Bronchial epithelial cell (primary cell): ENCODE results near the gene LZTS2. TPM values are rescaled to one million over a fixed set of nuclear protein-coding genes. Genes with fewer than 3 reads are reported as not detected.

Experiments used
- DNase-seq: peaks from one replicate; pipeline ENCODE4 v3.0.0-alpha.2; 2010; ENCODE audit warnings: low read depth
- FAIRE-seq: peaks from 2 replicates; lab custom pipeline; 2011; peaks lifted over from hg19 to GRCh38; lab: Jason Lieb, UNC
- H3K27me3 ChIP-seq: 2 replicates; pipeline ENCODE4 v1.5.1; 2011; ENCODE audit warnings: low read length; ENCODE audit not compliant: control insufficient read depth, insufficient read depth
- H3K36me3 ChIP-seq: 2 replicates; pipeline ENCODE4 v1.5.1; 2011; ENCODE audit warnings: low read length; ENCODE audit not compliant: control insufficient read depth, insufficient read depth
- H3K4me3 ChIP-seq: 2 replicates; pipeline ENCODE4 v1.5.1; 2011; ENCODE audit warnings: mild to moderate bottlenecking, low read depth, low read length, control low read depth
- CTCF ChIP-seq: IDR thresholded peaks from 2 replicates; pipeline ENCODE4 v1.5.1; 2011; ENCODE audit warnings: mild to moderate bottlenecking, moderate library complexity, low read length, control low read depth, inconsistent platforms; ENCODE audit not compliant: insufficient read depth, severe bottlenecking
- total RNA-seq: library from RNA; depleted of rRNA; stranded (reverse); fragments of >200 nt; gene quantifications from 2 replicates; pipeline ENCODE4 v1.2.1, GENCODE V29; 2014

LZTS2 gene, protein sequence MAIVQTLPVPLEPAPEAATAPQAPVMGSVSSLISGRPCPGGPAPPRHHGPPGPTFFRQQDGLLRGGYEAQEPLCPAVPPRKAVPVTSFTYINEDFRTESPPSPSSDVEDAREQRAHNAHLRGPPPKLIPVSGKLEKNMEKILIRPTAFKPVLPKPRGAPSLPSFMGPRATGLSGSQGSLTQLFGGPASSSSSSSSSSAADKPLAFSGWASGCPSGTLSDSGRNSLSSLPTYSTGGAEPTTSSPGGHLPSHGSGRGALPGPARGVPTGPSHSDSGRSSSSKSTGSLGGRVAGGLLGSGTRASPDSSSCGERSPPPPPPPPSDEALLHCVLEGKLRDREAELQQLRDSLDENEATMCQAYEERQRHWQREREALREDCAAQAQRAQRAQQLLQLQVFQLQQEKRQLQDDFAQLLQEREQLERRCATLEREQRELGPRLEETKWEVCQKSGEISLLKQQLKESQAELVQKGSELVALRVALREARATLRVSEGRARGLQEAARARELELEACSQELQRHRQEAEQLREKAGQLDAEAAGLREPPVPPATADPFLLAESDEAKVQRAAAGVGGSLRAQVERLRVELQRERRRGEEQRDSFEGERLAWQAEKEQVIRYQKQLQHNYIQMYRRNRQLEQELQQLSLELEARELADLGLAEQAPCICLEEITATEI
- total RNA-seq, result 30.0 and 36.5 TPM in 2 replicates

- peak within 1 kb of the TSS; percentile 97 for H3K4me3 ChIP-seq
- H3K27me3 ChIP-seq, result no peaks in the 10 kb centered on the region
- peaks cover 13% of the 10 kb centered on the region for H3K36me3 ChIP-seq
- DNase-seq, result no peak
- no peak for FAIRE-seq
- no peak for TF ChIP-seq CTCF
Measured at GRCh38 chr10:100999742-101000126, at the start of gene LZTS2. Gene LZTS2, plus strand, starts transcription at chr10:100999808. Its CDS starts 2,731 bp downstream, at chr10:101002539.

DNA sequence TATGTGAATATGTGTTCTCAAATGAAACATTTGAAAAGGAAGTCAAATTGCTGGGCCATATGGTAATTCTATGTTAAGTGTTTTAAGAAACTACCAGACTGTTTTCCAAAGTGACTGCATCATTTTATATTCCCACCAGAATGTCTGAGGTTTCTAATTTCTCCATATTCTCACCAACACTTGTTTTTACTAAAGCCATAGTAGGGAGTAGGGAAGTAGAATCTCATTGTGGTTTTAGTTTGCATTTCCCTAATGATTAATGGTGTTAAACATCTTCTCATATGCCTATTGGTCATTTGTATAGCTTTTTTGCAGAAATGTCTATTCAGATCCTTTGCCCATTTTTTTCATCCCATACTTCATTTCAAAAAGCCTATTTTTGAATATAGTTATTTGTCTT lies 39.4 kb upstream of the LZTS2 start:
- no peak for TF ChIP-seq CTCF
- H3K27me3 ChIP-seq, result no peaks in the 10 kb centered on the region
- DNase-seq (no peak), FAIRE-seq (no peak)
- no peak overlapping the region for H3K4me3 ChIP-seq
- H3K36me3 ChIP-seq, result peaks cover 2% of the 10 kb centered on the region

- no peak for TF ChIP-seq CTCF
- no peak for FAIRE-seq
Measured at GRCh38 chr10:100962351-100963080, 37.1 kb upstream of the LZTS2 start.

DNA sequence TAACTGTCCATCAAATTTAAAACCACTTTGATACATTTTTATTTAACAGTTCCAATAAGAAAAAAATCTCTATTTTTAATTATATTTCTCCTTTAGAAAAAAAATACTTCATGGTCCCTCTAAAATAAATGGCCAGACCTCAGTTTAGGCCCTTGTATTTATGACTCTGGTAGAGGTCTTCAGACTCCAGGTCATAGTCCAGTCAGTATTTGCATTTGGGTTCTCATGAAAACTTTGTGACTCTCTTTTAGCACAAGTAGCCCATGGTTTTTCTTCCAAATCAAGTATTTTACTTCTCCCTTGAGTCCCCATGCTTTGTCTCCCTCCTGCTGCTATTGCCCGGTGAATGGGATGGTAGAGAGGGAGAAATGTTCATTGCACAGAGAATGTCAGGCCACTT lies 35.8 kb upstream of the LZTS2 start:
- FAIRE-seq, result no peak
- no peak for DNase-seq
- no peaks in the 10 kb centered on the region for H3K27me3 ChIP-seq
- H3K4me3 ChIP-seq, result no peak overlapping the region
- H3K36me3 ChIP-seq, result peaks cover 1% of the 10 kb centered on the region
- TF ChIP-seq CTCF, result no peak

More at GRCh38 chr10:100962351-100963080, 37.1 kb upstream of the LZTS2 start:
- H3K27me3 ChIP-seq, result no peaks in the 10 kb centered on the region
- peaks cover 1% of the 10 kb centered on the region for H3K36me3 ChIP-seq
- H3K4me3 ChIP-seq, result no peak overlapping the region
- DNase-seq, result no peak

- no peaks in the 10 kb centered on the region for H3K27me3 ChIP-seq
- H3K36me3 ChIP-seq, result peaks cover 1% of the 10 kb centered on the region
Measured at GRCh38 chr10:100965820-100966219, 33.8 kb upstream of the LZTS2 start.

More at GRCh38 chr10:100965820-100966219, 33.8 kb upstream of the LZTS2 start:
- TF ChIP-seq CTCF, result no peak
- no peak for DNase-seq
- no peak overlapping the region for H3K4me3 ChIP-seq
- FAIRE-seq, result no peak
